Right kidney (tissue), 1 donor: Measurements from ENCODE around the gene ZKSCAN1.
"Not testable (repeated sequence)": the region's sequence is repeated elsewhere in the genome, so short reads cannot be mapped to it uniquely, and the experiment has no call there.

Experiments
- DNase-seq: peaks from one replicate; pipeline ENCODE4 v3.0.0-alpha.2; 2016

Gene ZKSCAN1

DNA sequence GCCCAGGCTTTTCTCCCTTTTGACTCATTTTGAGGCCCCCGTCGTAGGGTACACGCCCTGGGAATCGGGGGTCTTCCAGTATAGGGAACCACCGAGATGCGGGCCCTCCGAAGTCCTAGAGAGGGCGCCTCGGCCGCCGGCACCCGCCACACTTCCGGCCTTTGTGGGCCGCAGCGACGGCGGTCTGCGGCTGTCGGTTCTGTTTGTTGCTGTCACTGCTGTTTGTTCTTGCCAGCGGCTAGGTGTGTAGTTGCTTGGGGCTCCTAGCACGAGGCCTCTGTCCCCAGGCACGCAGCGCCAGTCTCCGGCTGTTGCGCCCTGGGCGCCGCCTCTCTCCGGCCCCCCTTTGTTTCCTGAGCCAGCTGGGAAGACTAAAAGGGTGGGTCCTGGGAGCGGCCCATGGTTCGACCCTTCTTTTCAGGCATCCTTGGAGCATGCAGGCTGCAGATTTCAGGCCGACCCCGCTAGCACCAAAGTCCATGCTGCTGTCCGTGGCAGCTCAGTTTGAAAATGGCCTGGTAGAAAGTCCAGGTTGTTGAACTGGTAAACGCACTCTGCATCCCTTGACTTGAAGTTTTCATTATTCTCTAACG lies 17.8 kb upstream of the ZKSCAN1 start:
- DNase-seq, result peak; percentile 90

DNA sequence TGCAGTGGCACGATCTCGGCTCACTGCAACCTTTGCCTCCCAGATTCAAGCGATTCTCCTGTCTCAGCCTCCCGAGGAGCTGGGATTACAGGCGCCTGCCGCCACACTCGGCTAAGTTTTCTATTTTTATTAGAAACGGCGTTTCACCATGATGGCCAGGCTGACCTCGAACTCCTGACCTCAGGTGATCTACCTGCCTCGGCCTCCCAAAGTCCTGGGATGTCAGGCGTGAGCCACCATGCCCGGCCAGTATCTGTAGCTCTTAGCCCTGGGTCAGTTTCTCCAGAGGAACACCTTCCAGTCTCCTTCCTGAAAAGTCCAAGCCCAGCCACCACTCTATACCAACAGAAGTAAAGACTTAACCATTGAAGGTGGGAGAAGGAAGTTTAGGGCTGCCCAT lies 15.2 kb upstream of the ZKSCAN1 start:
- no peak for DNase-seq

DNA sequence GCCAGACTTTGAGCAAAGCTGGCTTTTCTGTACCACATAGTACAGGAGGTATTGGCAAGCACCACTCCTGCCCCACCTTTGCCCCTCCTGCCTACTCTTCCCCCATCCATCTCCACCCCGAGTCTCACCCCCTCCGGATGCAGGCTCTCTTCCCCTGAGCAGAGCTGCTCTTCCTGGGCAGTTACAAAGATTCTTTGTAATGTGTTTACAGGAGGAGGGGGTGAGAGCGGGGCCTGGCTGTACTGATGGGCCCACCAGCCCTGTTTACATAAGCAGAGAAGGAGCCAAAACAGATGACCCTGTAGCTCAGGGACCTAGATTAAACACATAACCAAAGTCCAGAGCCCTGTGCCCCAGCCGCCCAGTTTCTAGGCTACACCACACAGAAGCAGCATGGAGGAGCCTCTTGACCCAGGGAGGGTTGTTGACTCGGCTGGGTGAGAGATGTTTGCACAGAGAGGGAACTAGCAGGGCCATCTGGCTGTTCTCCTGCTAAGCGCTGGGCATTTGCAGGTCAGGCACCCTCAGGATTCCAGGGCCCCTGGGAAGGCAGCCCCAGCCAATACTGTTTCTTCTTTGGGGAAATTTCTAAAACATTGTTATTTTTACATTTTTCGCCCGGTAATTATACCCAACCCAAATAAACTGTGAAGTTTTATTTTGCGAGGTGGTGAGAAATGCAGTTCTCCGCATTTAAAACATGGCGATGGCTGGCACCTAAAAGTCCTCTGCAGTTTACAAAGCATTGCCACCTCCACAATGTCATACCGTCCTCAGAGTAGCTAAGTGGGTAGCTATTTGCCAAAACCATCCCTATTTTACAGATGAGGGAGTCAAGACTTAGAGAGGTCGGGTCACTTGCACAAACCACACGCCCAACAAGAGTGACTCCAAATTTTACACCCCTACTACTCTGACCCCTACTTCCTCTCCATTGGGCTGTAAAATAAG lies 11.4 kb upstream of the ZKSCAN1 start:
- no peak for DNase-seq

DNA sequence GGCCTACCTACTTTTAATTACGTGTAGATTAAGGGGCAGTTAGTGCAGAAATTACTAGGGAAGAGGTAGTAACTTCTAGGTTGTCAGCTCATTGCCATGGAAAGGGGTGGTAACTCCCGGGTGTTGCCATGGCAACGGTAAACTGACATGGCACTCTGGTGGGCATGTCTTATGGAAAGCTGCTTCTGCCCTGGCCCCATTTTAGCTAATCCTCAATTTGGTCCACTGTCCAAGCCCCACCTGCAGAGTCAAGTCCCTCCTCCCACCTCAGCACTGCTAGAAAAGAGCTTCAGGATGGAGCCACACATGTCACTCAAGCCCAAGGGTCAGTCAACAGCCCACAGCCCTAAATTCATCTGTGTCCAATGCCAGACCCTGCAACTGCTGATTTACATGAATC lies 7.5 kb upstream of the ZKSCAN1 start:
- no peak for DNase-seq

- DNase-seq, result no peak
Observed at GRCh38 chr7:100008525-100008924, 6.9 kb upstream of the ZKSCAN1 start.

- not testable (repeated sequence) for DNase-seq
Observed at GRCh38 chr7:100009952-100010351, 5.4 kb upstream of the ZKSCAN1 start.

DNA sequence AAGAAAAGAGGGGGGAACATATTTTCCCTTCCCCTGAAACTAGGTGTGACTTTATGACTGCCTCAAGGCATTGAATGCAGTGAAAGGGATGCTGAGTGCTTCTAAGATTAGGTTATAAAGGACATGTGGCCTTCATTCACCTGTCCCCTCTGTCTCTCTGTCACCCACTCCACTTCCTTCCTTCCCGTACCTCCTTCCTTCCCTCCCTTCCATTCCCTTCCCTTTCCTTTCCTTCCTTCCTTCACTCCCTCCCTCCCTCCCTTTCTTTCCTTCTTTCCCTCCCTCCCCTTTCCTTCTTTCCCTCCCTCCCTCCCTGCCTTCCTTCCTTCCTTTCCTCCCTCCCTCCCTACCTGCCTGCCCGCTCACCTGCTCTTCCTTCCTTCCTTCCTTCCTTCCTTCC lies 4.5 kb upstream of the ZKSCAN1 start:
- DNase-seq, result no peak

GRCh38 chr7:100011516-100011915 lies 3.9 kb upstream of the ZKSCAN1 start:
- no peak for DNase-seq

DNA sequence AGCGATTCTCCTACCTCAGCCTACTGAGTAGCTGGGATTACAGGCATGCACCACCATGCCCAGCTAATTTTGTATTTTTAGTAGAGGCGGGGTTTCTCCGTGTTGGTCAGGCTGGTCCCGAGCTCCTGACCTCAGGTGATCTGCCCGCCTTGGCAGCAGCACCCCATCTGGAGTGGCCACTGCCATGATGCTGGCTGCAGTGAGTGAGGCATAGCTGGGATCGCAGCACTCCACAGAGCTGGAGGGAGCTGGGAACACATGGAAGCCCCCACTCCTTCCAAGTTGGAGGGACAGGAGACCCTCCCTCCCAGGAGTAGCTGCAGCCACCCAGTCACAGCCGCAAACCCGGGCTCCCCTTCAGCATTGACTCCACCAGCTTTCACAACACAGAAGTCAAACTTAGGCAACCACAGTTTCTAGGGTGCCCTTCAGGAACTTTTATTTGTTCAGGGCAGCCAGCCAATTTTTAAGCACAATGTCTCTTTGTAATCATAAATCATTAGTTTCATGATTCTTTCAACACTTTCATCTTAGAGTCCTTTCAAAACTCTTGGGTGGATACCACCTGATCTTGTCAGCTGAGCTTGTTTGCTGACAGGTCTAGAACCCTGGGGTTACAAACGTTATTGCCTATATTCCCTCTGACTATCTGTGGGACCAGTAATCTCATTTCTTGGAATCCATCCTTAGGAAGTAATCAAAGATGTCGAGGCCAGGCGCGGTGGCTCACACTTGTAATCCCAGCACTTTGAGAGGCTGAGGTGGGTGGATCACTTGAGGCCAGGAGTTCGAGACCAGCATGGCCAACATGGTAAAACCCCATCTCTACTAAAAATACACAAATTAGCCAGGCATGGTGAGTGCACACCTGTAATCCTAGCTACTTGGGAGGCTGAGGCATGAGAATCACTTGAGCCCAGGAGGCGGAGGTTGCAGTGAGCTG lies 2.7 kb upstream of the ZKSCAN1 start:
- not testable (repeated sequence) for DNase-seq

- no peak for DNase-seq
Observed at GRCh38 chr7:100013328-100013676, 2.1 kb upstream of the ZKSCAN1 start.

GRCh38 chr7:100016215-100016901 lies 962 bp downstream of the ZKSCAN1 start:
- DNase-seq, result no peak

DNA sequence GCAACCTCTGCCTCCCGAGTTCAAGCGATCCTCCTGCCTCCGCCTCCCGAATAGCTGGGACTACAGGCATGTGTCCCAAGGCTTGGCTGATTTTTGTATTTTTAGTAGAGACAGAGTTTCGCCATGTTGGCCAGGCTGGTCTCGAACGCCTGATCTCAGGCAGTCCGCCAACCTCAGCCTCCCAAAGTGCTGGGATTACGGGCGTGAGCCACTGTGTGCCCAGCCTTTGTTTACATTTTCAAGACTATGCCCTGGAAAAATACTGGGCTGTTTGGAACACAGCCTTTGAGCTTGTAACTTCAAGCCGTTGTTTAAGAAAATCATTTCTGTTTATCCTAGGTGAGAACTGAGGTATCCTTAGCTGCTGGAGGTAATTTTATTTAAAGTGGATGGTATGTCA lies 1.9 kb downstream of the ZKSCAN1 start:
- no peak for DNase-seq

GRCh38 chr7:100017875-100018274 lies 2.5 kb downstream of the ZKSCAN1 start:
- DNase-seq, result no peak

- no peak for DNase-seq
Observed at GRCh38 chr7:100019908-100020307, 4.5 kb downstream of the ZKSCAN1 start.

- no peak for DNase-seq
Observed at GRCh38 chr7:100021297-100021696, 5.9 kb downstream of the ZKSCAN1 start.

DNA sequence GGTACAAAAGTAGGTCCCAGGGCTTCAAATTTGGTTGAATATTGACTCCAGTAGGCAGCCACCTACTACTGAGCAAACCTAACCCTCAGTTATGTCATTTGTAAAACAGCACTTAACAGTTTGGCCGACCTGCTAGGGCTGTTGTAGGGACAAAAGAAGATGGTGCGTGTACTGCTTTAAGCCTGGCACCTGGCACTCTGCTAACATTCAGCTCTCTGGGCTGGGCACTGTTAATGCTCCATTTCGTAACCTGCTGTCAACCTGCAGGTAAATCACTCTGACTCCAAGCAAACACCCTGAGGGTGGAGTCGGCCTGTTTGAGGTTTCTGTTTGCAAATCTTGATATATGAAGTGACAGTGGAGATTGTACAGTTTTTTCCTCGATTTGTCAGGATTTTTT lies 7.2 kb downstream of the ZKSCAN1 start:
- DNase-seq, result no peak

- no peak for DNase-seq
Observed at GRCh38 chr7:100023526-100023925, 8.1 kb downstream of the ZKSCAN1 start.

DNA sequence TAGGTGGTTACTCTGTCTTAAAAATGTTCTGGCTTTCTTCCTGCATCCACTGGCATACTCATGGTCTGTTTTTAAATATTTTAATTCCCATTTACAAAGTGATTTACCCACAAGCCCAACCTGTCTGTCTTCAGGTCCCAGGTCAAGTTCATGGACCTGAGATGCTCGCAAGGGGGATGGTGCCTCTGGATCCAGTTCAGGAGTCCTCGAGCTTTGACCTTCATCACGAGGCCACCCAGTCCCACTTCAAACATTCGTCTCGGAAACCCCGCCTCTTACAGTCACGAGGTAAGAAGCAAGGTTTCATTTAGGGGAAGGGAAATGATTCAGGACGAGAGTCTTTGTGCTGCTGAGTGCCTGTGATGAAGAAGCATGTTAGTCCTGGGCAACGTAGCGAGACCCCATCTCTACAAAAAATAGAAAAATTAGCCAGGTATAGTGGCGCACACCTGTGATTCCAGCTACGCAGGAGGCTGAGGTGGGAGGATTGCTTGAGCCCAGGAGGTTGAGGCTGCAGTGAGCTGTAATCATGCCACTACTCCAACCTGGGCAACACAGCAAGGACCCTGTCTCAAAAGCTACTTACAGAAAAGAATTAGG lies 8.7 kb downstream of the ZKSCAN1 start:
- DNase-seq, result no peak

- DNase-seq, result no peak
Observed at GRCh38 chr7:100027197-100027596, 11.8 kb downstream of the ZKSCAN1 start.

GRCh38 chr7:100029596-100029995 lies 14.2 kb downstream of the ZKSCAN1 start:
- DNase-seq, result no peak

GRCh38 chr7:100033526-100033925 lies 18.1 kb downstream of the ZKSCAN1 start:
- DNase-seq, result no peak
